Measurements from ENCODE around the gene NPAS3. TPM values are rescaled to one million over a fixed set of nuclear protein-coding genes. Genes with fewer than 3 reads are reported as not detected.

Gene NPAS3
- total and polyA plus RNA-seq, 8 donors = 0.23 to 2.8 (median 1.4) TPM

DNA sequence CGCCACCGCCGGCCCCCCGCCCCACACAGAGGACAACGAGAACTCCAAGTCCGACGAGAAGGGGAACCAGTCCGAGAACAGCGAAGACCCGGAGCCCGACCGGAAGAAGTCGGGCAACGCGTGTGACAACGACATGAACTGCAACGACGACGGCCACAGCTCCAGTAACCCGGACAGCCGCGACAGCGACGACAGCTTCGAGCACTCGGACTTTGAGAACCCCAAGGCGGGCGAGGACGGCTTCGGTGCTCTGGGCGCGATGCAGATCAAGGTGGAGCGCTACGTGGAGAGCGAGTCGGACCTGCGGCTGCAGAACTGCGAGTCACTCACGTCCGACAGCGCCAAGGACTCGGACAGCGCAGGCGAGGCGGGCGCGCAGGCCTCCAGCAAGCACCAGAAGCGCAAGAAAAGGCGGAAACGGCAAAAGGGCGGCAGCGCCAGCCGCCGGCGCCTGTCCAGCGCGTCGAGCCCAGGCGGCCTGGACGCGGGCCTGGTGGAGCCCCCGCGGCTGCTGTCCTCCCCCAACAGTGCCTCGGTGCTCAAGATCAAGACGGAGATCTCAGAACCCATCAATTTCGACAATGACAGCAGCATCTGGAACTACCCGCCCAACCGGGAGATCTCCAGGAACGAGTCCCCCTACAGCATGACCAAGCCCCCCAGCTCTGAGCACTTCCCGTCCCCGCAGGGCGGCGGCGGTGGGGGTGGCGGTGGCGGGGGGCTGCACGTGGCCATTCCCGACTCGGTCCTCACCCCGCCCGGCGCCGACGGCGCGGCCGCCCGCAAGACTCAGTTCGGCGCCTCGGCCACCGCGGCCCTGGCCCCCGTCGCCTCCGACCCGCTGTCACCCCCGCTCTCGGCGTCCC is 861.3 kb downstream of the NPAS3 start:
- H3K9me3 ChIP-seq = no peaks in the 10 kb centered on the region
- no peaks in the 10 kb centered on the region for H3K4me1 ChIP-seq
- DNase-seq = peak in 4 of 6 donors; percentile 15 to 64 (median 44)
- H3K36me3 ChIP-seq = no peaks in the 10 kb centered on the region
- peak overlapping the region in 1 of 4 donors; percentile 26 for H3K4me3 ChIP-seq
- H3K27me3 ChIP-seq = peaks cover 0 to 17% (median 2%) of the 10 kb centered on the region in 4 donors
- H3K27ac ChIP-seq = no peak overlapping the region
- WGBS, 2 donors = 20 to 35% methylated on average over 94 to 100 of the region's 100 CpGs
- ATAC-seq = peak in 3 of 4 donors; percentile 38 to 59 (median 45)
- TF ChIP-seq, protein P1, sequence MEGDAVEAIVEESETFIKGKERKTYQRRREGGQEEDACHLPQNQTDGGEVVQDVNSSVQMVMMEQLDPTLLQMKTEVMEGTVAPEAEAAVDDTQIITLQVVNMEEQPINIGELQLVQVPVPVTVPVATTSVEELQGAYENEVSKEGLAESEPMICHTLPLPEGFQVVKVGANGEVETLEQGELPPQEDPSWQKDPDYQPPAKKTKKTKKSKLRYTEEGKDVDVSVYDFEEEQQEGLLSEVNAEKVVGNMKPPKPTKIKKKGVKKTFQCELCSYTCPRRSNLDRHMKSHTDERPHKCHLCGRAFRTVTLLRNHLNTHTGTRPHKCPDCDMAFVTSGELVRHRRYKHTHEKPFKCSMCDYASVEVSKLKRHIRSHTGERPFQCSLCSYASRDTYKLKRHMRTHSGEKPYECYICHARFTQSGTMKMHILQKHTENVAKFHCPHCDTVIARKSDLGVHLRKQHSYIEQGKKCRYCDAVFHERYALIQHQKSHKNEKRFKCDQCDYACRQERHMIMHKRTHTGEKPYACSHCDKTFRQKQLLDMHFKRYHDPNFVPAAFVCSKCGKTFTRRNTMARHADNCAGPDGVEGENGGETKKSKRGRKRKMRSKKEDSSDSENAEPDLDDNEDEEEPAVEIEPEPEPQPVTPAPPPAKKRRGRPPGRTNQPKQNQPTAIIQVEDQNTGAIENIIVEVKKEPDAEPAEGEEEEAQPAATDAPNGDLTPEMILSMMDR (IDR thresholded peaks at IDR 0.05) = no peak
- intact Hi-C loops (cut with DNase I) = loop anchor here in 2 of 3 donors (5.0 to 10.0 kb wide), 3 partner anchors 1095 to 1225 kb away; no protein-coding TSS in a partner anchor
- FAIRE-seq = no peak

- no peaks in the 10 kb centered on the region for H3K9me3 ChIP-seq
- FAIRE-seq (no peak), DNase-seq (peak in 2 of 6 donors; percentile 21 to 63), ATAC-seq (no peak)
- H3K27me3 ChIP-seq = peaks cover 0 to 17% (median 2%) of the 10 kb centered on the region in 4 donors
- no peak overlapping the region for H3K27ac ChIP-seq
- WGBS, 2 donors = 37 to 54% methylated on average over 44 to 45 of the region's 45 CpGs
- H3K36me3 ChIP-seq = no peaks in the 10 kb centered on the region
- TF ChIP-seq, protein P1 (IDR thresholded peaks at IDR 0.05) = no peak
- no peaks in the 10 kb centered on the region for H3K4me1 ChIP-seq
- intact Hi-C loops (cut with DNase I) = no loop called here
- H3K4me3 ChIP-seq = no peak overlapping the region
Observed at GRCh38 chr14:33800735-33801163, 862.1 kb downstream of the NPAS3 start.

GRCh38 chr14:33802737-33803136 is 864.1 kb downstream of the NPAS3 start:
- intact Hi-C loops (cut with DNase I) = no loop called here
- no peak for FAIRE-seq
- ATAC-seq = no peak
- no peak for DNase-seq
- WGBS, 2 donors = 75 to 78% methylated on average over 2 of the region's 2 CpGs
- Histone ChIP-seq H3K4me3 (no peak overlapping the region), H3K27ac (no peak overlapping the region), H3K4me1 (no peaks in the 10 kb centered on the region), H3K9me3 (no peaks in the 10 kb centered on the region), H3K36me3 (no peaks in the 10 kb centered on the region), H3K27me3 (peaks cover 0 to 17% (median 2%) of the 10 kb centered on the region in 4 donors)
- TF ChIP-seq, protein P1 (IDR thresholded peaks at IDR 0.05) = no peak

DNA sequence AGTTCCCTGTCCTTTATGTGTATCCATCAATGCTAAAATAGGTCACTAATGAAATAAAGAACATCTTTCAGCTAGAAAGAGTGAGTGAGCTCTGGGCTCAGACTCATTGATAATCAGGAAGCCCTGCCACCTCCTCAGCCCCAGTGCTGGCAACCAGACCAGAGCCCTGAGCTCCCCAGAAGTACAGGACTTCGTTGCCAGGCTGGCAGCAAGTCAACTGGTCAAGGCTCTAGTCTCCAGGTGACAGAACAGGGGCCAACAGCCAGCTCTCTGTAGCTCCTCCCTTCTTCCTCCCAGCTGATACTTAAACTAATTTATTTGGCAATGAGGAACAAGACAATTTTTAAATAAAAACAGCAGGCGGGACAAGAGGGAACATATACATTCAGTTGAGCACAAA is 866.9 kb downstream of the NPAS3 start:
- Histone ChIP-seq H3K27me3 (peaks cover 0 to 9% (median 2%) of the 10 kb centered on the region in 4 donors), H3K9me3 (no peaks in the 10 kb centered on the region), H3K27ac (no peak overlapping the region), H3K4me1 (no peaks in the 10 kb centered on the region), H3K4me3 (no peak overlapping the region), H3K36me3 (no peaks in the 10 kb centered on the region)
- WGBS, 2 donors = 31 to 42% methylated on average over 2 of the region's 2 CpGs
- intact Hi-C loops (cut with DNase I) = no loop called here
- ATAC-seq (peak in 2 of 4 donors; percentile 58 to 67), FAIRE-seq (no peak), DNase-seq (peak in 2 of 6 donors; percentile 43 to 47)
- TF ChIP-seq, protein P1 (IDR thresholded peaks at IDR 0.05) = no peak

DNA sequence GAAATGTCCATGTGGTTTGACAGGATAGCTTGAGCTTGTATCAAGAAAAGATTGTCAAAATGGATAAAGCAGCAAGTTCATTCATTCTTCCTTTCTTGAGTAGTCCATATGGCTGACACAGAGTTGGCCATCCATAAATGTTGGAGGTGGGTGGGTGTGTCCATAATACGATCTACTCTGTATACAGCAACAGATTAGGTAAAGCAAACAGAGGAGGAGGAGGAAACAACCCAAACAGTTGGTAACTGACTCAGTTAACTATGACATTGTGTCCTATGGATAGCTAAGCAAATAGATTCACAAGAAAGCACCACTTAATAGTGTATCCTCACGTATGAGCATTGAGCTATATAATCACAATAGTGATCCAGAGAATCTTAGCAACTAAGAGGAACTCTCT is 868.2 kb downstream of the NPAS3 start:
- ATAC-seq (no peak), FAIRE-seq (no peak)
- WGBS, 2 donors = 53 to 67% methylated on average over 2 of the region's 2 CpGs

More for the DNA sequence above, 868.2 kb downstream of the NPAS3 start:
- DNase-seq = no peak
- Histone ChIP-seq H3K27ac (no peak overlapping the region), H3K27me3 (no peaks in the 10 kb centered on the region), H3K9me3 (no peaks in the 10 kb centered on the region), H3K4me3 (no peak overlapping the region), H3K36me3 (no peaks in the 10 kb centered on the region), H3K4me1 (no peaks in the 10 kb centered on the region)
- TF ChIP-seq, protein P1 (IDR thresholded peaks at IDR 0.05) = no peak
- intact Hi-C loops (cut with DNase I) = no loop called here

All from pancreas (tissue), 10 donors.